Measurements from ENCODE around the gene SLC34A3.

Gene SLC34A3

GRCh38 chr9:137218754-137219271 is 11.9 kb upstream of the SLC34A3 start:
- no peak for DNase-seq

- no peak for DNase-seq
Measured at GRCh38 chr9:137219757-137220316, 10.9 kb upstream of the SLC34A3 start.

- no peak for DNase-seq
Measured at GRCh38 chr9:137220317-137221094, 10.2 kb upstream of the SLC34A3 start.

- no peak for DNase-seq
Measured at GRCh38 chr9:137221095-137221505, 9.6 kb upstream of the SLC34A3 start.

- no peak for DNase-seq
Measured at GRCh38 chr9:137221506-137222111, 9.1 kb upstream of the SLC34A3 start.

- DNase-seq: no peak
Measured at GRCh38 chr9:137222190-137223077, 8.3 kb upstream of the SLC34A3 start, which contains the start of gene RNF208. TSS of gene RNF208 (minus strand) at chr9:137222240. CDS start at chr9:137221212, 1,028 bp downstream.

- DNase-seq: peak; percentile 98
Measured at GRCh38 chr9:137223078-137223970, 7.4 kb upstream of the SLC34A3 start.

GRCh38 chr9:137224830-137225694 is 5.6 kb upstream of the SLC34A3 start, which contains the start of gene CYSRT1:
TSS of gene CYSRT1 (plus strand) at chr9:137225174. CDS start at chr9:137225622, 448 bp downstream.
- no peak for DNase-seq

- no peak for DNase-seq
Measured at GRCh38 chr9:137225699-137226331, 4.9 kb upstream of the SLC34A3 start.

GRCh38 chr9:137226338-137227053 is 4.2 kb upstream of the SLC34A3 start:
- DNase-seq: no peak

GRCh38 chr9:137227054-137227852 is 3.4 kb upstream of the SLC34A3 start, which contains the start of gene RNF224:
TSS of gene RNF224 (plus strand) at chr9:137227502. CDS start at chr9:137228336, 834 bp downstream.
- DNase-seq: peak; percentile 68

GRCh38 chr9:137227853-137228505 is 2.7 kb upstream of the SLC34A3 start:
- no peak for DNase-seq

GRCh38 chr9:137228506-137228967 is 2.2 kb upstream of the SLC34A3 start:
- no peak for DNase-seq

- no peak for DNase-seq
Measured at GRCh38 chr9:137228968-137229896, 1.5 kb upstream of the SLC34A3 start.

- no peak for DNase-seq
Measured at GRCh38 chr9:137229903-137230704, 597 bp upstream of the SLC34A3 start.

Measured in stimulated activated naive CD4-positive, alpha-beta T cell treated with Interleukin-2 at 50 U/mL for 16 hours (primary cell).